DOHH2 (cell line): Measurements from ENCODE around the gene IP6K1.

Experiments
- H3F3A ChIP-seq: fragments of 200-600 bp; sonication (generic), shearing (Covaris generic); 2 replicates; pipeline ENCODE4 v1.6.0; 2016; ENCODE audit warnings: antibody characterized with exemption, mild to moderate bottlenecking; ENCODE audit not compliant: control insufficient read depth, insufficient read depth
- H3K27ac ChIP-seq: fragments of 200-600 bp; sonication (generic); 2 replicates; pipeline ENCODE4 v1.5.1; 2014; ENCODE audit warnings: low read depth, mild to moderate bottlenecking, low read length, moderate library complexity
- H3K27me3 ChIP-seq: fragments of 200-600 bp; sonication (generic); 2 replicates; pipeline ENCODE4 v1.6.1; 2014; ENCODE audit warnings: mild to moderate bottlenecking, low read length, mixed read lengths; ENCODE audit not compliant: control insufficient read depth
- H3K36me3 ChIP-seq: fragments of 200-600 bp; sonication (generic); 2 replicates; pipeline ENCODE4 v1.6.1; 2014; ENCODE audit warnings: mild to moderate bottlenecking, low read length, moderate library complexity, mixed read lengths; ENCODE audit not compliant: control insufficient read depth
- H3K4me1 ChIP-seq: fragments of 200-600 bp; sonication (generic); 2 replicates; pipeline ENCODE4 v1.6.1; 2014; ENCODE audit warnings: mild to moderate bottlenecking, low read length, mixed read lengths; ENCODE audit not compliant: control insufficient read depth
- H3K4me2 ChIP-seq: fragments of 200-600 bp; sonication (generic); 2 replicates; pipeline ENCODE4 v1.6.0; 2014; ENCODE audit warnings: mild to moderate bottlenecking, low read length, moderate library complexity
- H3K4me3 ChIP-seq: fragments of 200-600 bp; sonication (generic); 2 replicates; pipeline ENCODE4 v1.5.1; 2014; ENCODE audit warnings: mild to moderate bottlenecking, low read length, mixed read lengths
- H3K79me2 ChIP-seq: fragments of 200-600 bp; sonication (generic); 2 replicates; pipeline ENCODE4 v1.6.1; 2014; ENCODE audit warnings: mild to moderate bottlenecking, low read length, mixed read lengths; ENCODE audit not compliant: control insufficient read depth
- H3K9me2 ChIP-seq: fragments of 200-600 bp; sonication (generic); replicated peaks from 2 replicates; pipeline ENCODE4 v1.6.1; 2014; ENCODE audit warnings: mild to moderate bottlenecking, low read length, mixed read lengths; ENCODE audit not compliant: control insufficient read depth
- H3K9me3 ChIP-seq: fragments of 200-600 bp; sonication (generic); 2 replicates; pipeline ENCODE4 v1.6.1; 2014; ENCODE audit warnings: antibody characterized with exemption, low read length, mixed read lengths; ENCODE audit not compliant: control insufficient read depth, insufficient read depth
- H4K20me1 ChIP-seq: fragments of 200-600 bp; sonication (generic); 2 replicates; pipeline ENCODE4 v1.6.0; 2014; ENCODE audit warnings: low read depth, mild to moderate bottlenecking, antibody characterized with exemption, low read length, moderate library complexity; ENCODE audit not compliant: control insufficient read depth, insufficient read depth
- CTCF ChIP-seq: fragments of 200-600 bp; sonication (generic); IDR thresholded peaks from one replicate; pipeline ENCODE4 v1.5.1; 2014; ENCODE audit warnings: antibody characterized with exemption, mild to moderate bottlenecking, low read depth, low read length; ENCODE audit not compliant: poor library complexity, severe bottlenecking
- EZH2phosphoT487 ChIP-seq: fragments of 200-600 bp; sonication (generic); IDR thresholded peaks from 2 replicates; pipeline ENCODE4 v1.6.1; 2017; ENCODE audit warnings: borderline replicate concordance, mild to moderate bottlenecking, antibody characterized with exemption, low read length, moderate library complexity, mixed read lengths

The IP6K1 gene

GRCh38 chr3:49769286-49769915 is 16.9 kb downstream of the IP6K1 start:
- Histone ChIP-seq H3K9me2 (no peaks in the 10 kb centered on the region), H3K27ac (no peak overlapping the region), H4K20me1 (peaks cover under 1% of the 10 kb centered on the region; the same call in 1 of the 2 replicates), H3K79me2 (peaks cover 90% of the 10 kb centered on the region), H3F3A (no peaks in the 10 kb centered on the region), H3K9me3 (no peaks in the 10 kb centered on the region), H3K4me1 (peaks cover 9% of the 10 kb centered on the region), H3K36me3 (peaks cover 16% of the 10 kb centered on the region), H3K27me3 (no peaks in the 10 kb centered on the region), H3K4me3 (no peak overlapping the region), H3K4me2 (no peak overlapping the region)
- TF ChIP-seq CTCF (no peak), EZH2phosphoT487 (no peak)

- Histone ChIP-seq H3K27me3 (no peaks in the 10 kb centered on the region), H3K36me3 (no peaks in the 10 kb centered on the region; the same call in 1 of the 2 replicates), H3K4me3 (no peak overlapping the region), H4K20me1 (no peaks in the 10 kb centered on the region), H3K4me1 (0 out of 2 replicates have a peak, but pooled peaks cover 2% of the 10 kb centered on the region), H3K4me2 (no peak overlapping the region), H3K9me3 (no peaks in the 10 kb centered on the region), H3K27ac (no peak overlapping the region), H3K79me2 (peaks cover 79% of the 10 kb centered on the region), H3K9me2 (no peaks in the 10 kb centered on the region), H3F3A (0 out of 2 replicates have a peak, but pooled peaks cover 2% of the 10 kb centered on the region)
- TF ChIP-seq CTCF = no peak
- no peak for TF ChIP-seq EZH2phosphoT487
These were observed 22.4 kb downstream of the IP6K1 start for GRCh38 chr3:49763981-49764380.

- no peak for TF ChIP-seq CTCF
- Histone ChIP-seq H3K9me3 (no peaks in the 10 kb centered on the region), H3K9me2 (no peaks in the 10 kb centered on the region), H3K4me1 (no peaks in the 10 kb centered on the region), H3K4me2 (no peak overlapping the region), H3F3A (0 out of 2 replicates have a peak, but pooled peaks cover 2% of the 10 kb centered on the region), H3K36me3 (no peaks in the 10 kb centered on the region; the same call in 1 of the 2 replicates), H3K4me3 (no peak overlapping the region), H3K27me3 (no peaks in the 10 kb centered on the region), H3K27ac (no peak overlapping the region), H4K20me1 (no peaks in the 10 kb centered on the region), H3K79me2 (peaks cover 81% of the 10 kb centered on the region)
These were observed 24.7 kb downstream of the IP6K1 start for GRCh38 chr3:49761661-49762060.
